Activated gamma-delta T cell treated with Interleukin-2 at 50 U/mL for 16 hours (primary cell): Measurements from ENCODE around the gene ZNF598.

Experiments
- DNase-seq: peaks from one replicate; pipeline ENCODE4 v3.0.0-alpha.2; 2020

The ZNF598 gene

GRCh38 chr16:2009791-2010510 lies at the start of gene ZNF598:
Gene ZNF598, minus strand, starts transcription at chr16:2009821.
- peak; percentile 74 for DNase-seq

- no peak for DNase-seq
These were observed 49.3 kb upstream of the ZNF598 start for GRCh38 chr16:2058872-2059271.

GRCh38 chr16:2058420-2058819 lies 48.8 kb upstream of the ZNF598 start:
- no peak for DNase-seq

- DNase-seq: no peak
These were observed 47.8 kb upstream of the ZNF598 start for GRCh38 chr16:2057438-2057837.

- DNase-seq: no peak
These were observed 47.2 kb upstream of the ZNF598 start for GRCh38 chr16:2056681-2057407.

- DNase-seq: no peak
These were observed 46.5 kb upstream of the ZNF598 start for GRCh38 chr16:2056077-2056476.

- DNase-seq: no peak
These were observed 45.1 kb upstream of the ZNF598 start for GRCh38 chr16:2054543-2055245.

GRCh38 chr16:2053897-2054296 lies 44.3 kb upstream of the ZNF598 start:
- DNase-seq: no peak

- DNase-seq: no peak
These were observed 43.6 kb upstream of the ZNF598 start for GRCh38 chr16:2053211-2053610.

GRCh38 chr16:2048116-2048543 lies 38.5 kb upstream of the ZNF598 start:
- no peak for DNase-seq

GRCh38 chr16:2047330-2048115 lies 37.9 kb upstream of the ZNF598 start, which contains the start of the genes NTHL1 and TSC2:
Gene NTHL1, minus strand, starts transcription at chr16:2047834. Its CDS starts 11 bp downstream, at chr16:2047823.
Gene TSC2, plus strand, starts transcription at chr16:2047985. Its CDS starts 631 bp downstream, at chr16:2048616.
- peak; percentile 93 for DNase-seq

GRCh38 chr16:2046893-2047329 lies 37.3 kb upstream of the ZNF598 start:
- DNase-seq: no peak

- DNase-seq: no peak
These were observed 36.6 kb upstream of the ZNF598 start for GRCh38 chr16:2045965-2046892.

GRCh38 chr16:2044541-2044940 lies 34.9 kb upstream of the ZNF598 start:
- DNase-seq: no peak

- no peak for DNase-seq
These were observed 34.2 kb upstream of the ZNF598 start for GRCh38 chr16:2043667-2044451.

GRCh38 chr16:2042986-2043666 lies 33.5 kb upstream of the ZNF598 start:
- no peak for DNase-seq

GRCh38 chr16:2042171-2042985 lies 32.8 kb upstream of the ZNF598 start:
- DNase-seq: no peak

GRCh38 chr16:2040787-2041522 lies 31.3 kb upstream of the ZNF598 start:
- DNase-seq: no peak
